Right cardiac atrium (tissue), 5 donors: ENCODE measurements around the gene RPAP2. TPM values are rescaled to one million over a fixed set of nuclear protein-coding genes. Genes with fewer than 3 reads are reported as not detected.

ENCODE experiments used
- ATAC-seq, 2 donors: fragments of 200-7000 bp; cut with Tn5 transposase; one replicate each; pipeline versions ENCODE4 v1.8.0 to v1.9.1; 2020; ENCODE audit warnings: moderate library complexity in 2 of 2, mild to moderate bottlenecking in 1 of 2
- DNase-seq, 3 donors: peaks; one replicate each; pipeline ENCODE4 v3.0.0-alpha.2; 2020
- H3K27ac ChIP-seq: one replicate; pipeline ENCODE4 v1.5.1; 2013; ENCODE audit warnings: mild to moderate bottlenecking, low read length, control low read depth, moderate library complexity
- H3K27me3 ChIP-seq: one replicate; pipeline ENCODE4 v1.6.1; 2013; ENCODE audit not compliant: control insufficient read depth, insufficient read depth
- H3K4me1 ChIP-seq: one replicate; pipeline ENCODE4 v1.6.1; 2013; ENCODE audit warnings: low read length; ENCODE audit not compliant: control insufficient read depth, insufficient read depth
- H3K4me3 ChIP-seq: one replicate; pipeline ENCODE4 v1.5.1; 2013; ENCODE audit warnings: low read length, control low read depth
- H3K9me3 ChIP-seq: one replicate; pipeline ENCODE4 v1.6.1; 2013; ENCODE audit warnings: low read length; ENCODE audit not compliant: control insufficient read depth
- WGBS: extraction: QIAGEN DNeasy Blood & Tissue Kit; methylation state at CpG from one replicate; pipeline ENCODE4 v1.1.7; 2013; 5-methylcytosine and 5-hydroxymethylcytosine counted together
- intact Hi-C, 4 donors: fragments of 100-400 bp; cut with DNase I; formaldehyde crosslinking; loops; one replicate each; pipeline versions ENCODE4 v1.11.0 to v1.14.0; 2022 to 2023
- polyA plus RNA-seq: library from polyadenylated mRNA; stranded (reverse); fragments of 200-250 nt; gene quantifications from one replicate; pipeline ENCODE4 v1.2.3, GENCODE V29; 2013
- total RNA-seq, 4 donors: library from RNA; stranded (reverse); fragmentation: NEBNext Ultra II Directional; extraction: Animal tissue kit (Norgen Biotek cat#: 25700); gene quantifications; one replicate each; pipeline ENCODE4 v1.2.1, GENCODE V29; 2021
- donor health status: healthy with polysubstance abuse.
- donor health status: DM: no; HTN: yes; CAD: no.
- donor health status: DM: no; HTN: no; CAD: no.
- donor health status: DM: no; HTN: yes; CAD: no; lungs with severe emphysema.
- donor health status: DM: yes; HTN: yes; CAD: no.

The RPAP2 gene
- total and polyA plus RNA-seq, 5 donors: 9.0 to 31.1 (median 26.8) TPM

DNA sequence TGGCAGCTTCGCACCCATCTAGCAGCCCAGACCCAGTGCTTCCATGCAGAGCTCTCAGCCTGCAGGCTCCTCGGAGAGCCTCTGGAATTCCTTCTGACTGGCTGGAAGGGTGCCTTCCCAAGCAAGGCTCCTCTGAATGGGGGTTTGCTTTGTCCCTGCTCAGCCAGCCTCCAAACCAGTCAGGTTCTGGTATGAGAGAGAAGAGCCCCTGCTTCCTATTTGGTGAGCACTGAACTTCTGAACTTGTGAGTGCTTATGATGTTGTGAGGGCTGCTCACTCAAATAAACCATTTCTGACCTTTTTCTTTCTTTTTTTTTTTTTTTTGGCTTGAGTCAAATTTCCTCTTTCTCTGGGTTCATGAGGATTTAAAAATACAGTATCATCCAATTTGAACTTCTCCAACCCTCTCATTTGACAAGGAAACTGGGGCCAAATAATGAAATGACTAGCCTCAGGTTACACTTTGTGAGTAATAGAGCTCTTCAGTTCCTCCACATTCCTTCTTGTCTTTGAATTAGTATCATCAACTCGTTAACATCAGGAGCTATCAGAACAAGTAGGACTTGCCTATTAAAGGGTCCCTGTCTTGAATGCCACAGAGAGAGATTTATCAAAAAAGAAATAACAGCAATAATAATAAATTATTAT is 148.3 kb downstream of the RPAP2 start:
- ATAC-seq (no peak), DNase-seq (no peak)
- H3K27ac ChIP-seq: no peak overlapping the region
- H3K27me3 ChIP-seq: no peaks in the 10 kb centered on the region
- WGBS: 55% methylated on average over 3 of the region's 3 CpGs
- intact Hi-C loops: no loop called here
- no peaks in the 10 kb centered on the region for H3K9me3 ChIP-seq
- peaks cover 2% of the 10 kb centered on the region for H3K4me1 ChIP-seq
- no peak overlapping the region for H3K4me3 ChIP-seq

DNA sequence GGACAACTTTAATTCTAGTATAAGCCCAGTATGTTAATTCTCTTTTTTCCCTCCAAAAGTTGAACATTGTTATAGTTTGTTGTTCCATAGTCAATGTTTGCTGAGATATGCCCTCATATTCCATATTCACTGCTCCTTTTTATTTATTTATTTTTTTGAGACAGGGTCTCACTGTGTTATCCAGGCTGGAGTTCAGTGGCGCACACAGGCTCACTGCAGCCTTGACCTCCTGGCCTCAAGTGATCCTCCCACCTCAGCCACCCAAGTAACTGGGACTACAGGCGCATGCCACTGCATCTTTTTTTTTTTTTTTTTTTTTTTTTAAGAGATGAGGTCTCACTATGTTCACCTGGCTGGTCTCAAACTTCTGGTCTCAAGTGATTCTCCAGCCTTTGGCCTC is 149.1 kb downstream of the RPAP2 start:
- Histone ChIP-seq H3K4me1 (peaks cover 2% of the 10 kb centered on the region), H3K27me3 (no peaks in the 10 kb centered on the region), H3K27ac (no peak overlapping the region), H3K4me3 (no peak overlapping the region), H3K9me3 (no peaks in the 10 kb centered on the region)
- intact Hi-C loops: no loop called here
- DNase-seq (no peak), ATAC-seq (no peak)
- 97% methylated on average over 2 of the region's 2 CpGs for WGBS

Other genes with a start within 250 kb of the RPAP2 start
- gene SETSIP, start 223.6 kb upstream of the RPAP2 start, total RNA-seq: not detected
- not detected for gene SETSIP, start 223.6 kb upstream of the RPAP2 start, polyA plus RNA-seq
- gene BTBD8, start 218.7 kb upstream of the RPAP2 start, total RNA-seq: 1 to 10 TPM; 2.7 to 6.2 (median 5.3) TPM
- gene BTBD8, start 218.7 kb upstream of the RPAP2 start, polyA plus RNA-seq: 1.5 TPM
- not detected for gene C1orf146, start 81.1 kb upstream of the RPAP2 start, total RNA-seq
- not detected for gene C1orf146, start 81.1 kb upstream of the RPAP2 start, polyA plus RNA-seq
- gene GLMN, start 72 bp upstream of the RPAP2 start, total RNA-seq: 1 to 10 TPM; 6.3 to 6.9 (median 6.6) TPM
- 6.9 TPM for gene GLMN, start 72 bp upstream of the RPAP2 start, polyA plus RNA-seq
- gene GFI1, start 187.9 kb downstream of the RPAP2 start, total RNA-seq: under 1 TPM in 3 of 4 donors, not detected in 1; 0.29 to 0.59 (median 0.45) TPM
- 0.18 TPM for gene GFI1, start 187.9 kb downstream of the RPAP2 start, polyA plus RNA-seq